SK-N-SH (cell line): ENCODE measurements around the gene ARRDC3. TPM values are rescaled to one million over a fixed set of nuclear protein-coding genes. Genes with fewer than 3 reads are reported as not detected.
"Not testable (repeated sequence)": the region's sequence is repeated elsewhere in the genome, so short reads cannot be mapped to it uniquely, and the experiment has no call there.

Source experiments
- CTCF ChIA-PET: fragments of 300-600, 350-600 bp; formaldehyde crosslinking; extraction: SDS; loops from one replicate; lab custom pipeline; 2021; lab: Yijun Ruan, JAX
- POLR2A ChIA-PET: fragments of 350-600 bp; sonication (Branson Sonifier 250); formaldehyde crosslinking; extraction: SDS; loops from one replicate; lab custom pipeline; 2020; ENCODE audit warnings: antibody characterized with exemption, inconsistent platforms; lab: Yijun Ruan, JAX
- DNase-seq: peaks from one replicate; pipeline ENCODE4 v3.0.0; 2012
- H2AFZ ChIP-seq: fragments of 200-600 bp; sonication (generic); 2 replicates; pipeline ENCODE4 v1.8.1; 2016; ENCODE audit warnings: antibody characterized with exemption, mild to moderate bottlenecking, low read depth
- H3F3A ChIP-seq: fragments of 200-600 bp; sonication (generic); replicated peaks from 2 replicates; pipeline ENCODE3; 2016; ENCODE audit warnings: antibody characterized with exemption, mild to moderate bottlenecking; ENCODE audit not compliant: insufficient read depth
- H3K27ac ChIP-seq, 2 experiments: fragments of 200-500 bp in 1 of 2; fragments of 200-600 bp in 1 of 2; sonication (Bioruptor generic) in 1 of 2; sonication (generic), shearing (Covaris generic) in 1 of 2; 2 replicates each; pipeline versions ENCODE4 v1.5.1 to v1.6.1; 2014 to 2016; ENCODE audit warnings: low read depth in 2 of 2, inconsistent platforms in 1 of 2, low read length in 1 of 2, mild to moderate bottlenecking in 1 of 2, mixed read lengths in 1 of 2
- H3K27me3 ChIP-seq: fragments of 200-600 bp; sonication (generic), shearing (Covaris generic); 2 replicates; pipeline ENCODE4 v1.6.1; 2016; ENCODE audit warnings: mixed run types; ENCODE audit not compliant: insufficient read depth
- H3K36me3 ChIP-seq, 2 experiments: fragments of 200-500 bp in 1 of 2; fragments of 200-600 bp in 1 of 2; sonication (Bioruptor generic) in 1 of 2; sonication (generic) in 1 of 2; replicated peaks in 1 of 2; 2 replicates each; pipeline versions ENCODE3 to v1.5.1; 2014 to 2016; ENCODE audit warnings: low read length in 1 of 2, mild to moderate bottlenecking in 1 of 2; ENCODE audit not compliant: insufficient read depth in 2 of 2, control insufficient read depth in 1 of 2
- H3K4me1 ChIP-seq, 2 experiments: fragments of 200-500 bp in 1 of 2; fragments of 200-600 bp in 1 of 2; sonication (Bioruptor generic) in 1 of 2; sonication (generic), shearing (Covaris generic) in 1 of 2; 2 replicates each; pipeline versions ENCODE4 v1.5.1 to v1.6.1; 2014 to 2016; ENCODE audit warnings: low read depth in 1 of 2, low read length in 1 of 2, mixed run types in 1 of 2; ENCODE audit not compliant: insufficient read depth in 2 of 2, control insufficient read depth in 1 of 2
- H3K4me2 ChIP-seq: fragments of 200-600 bp; sonication (generic), shearing (Covaris generic); 2 replicates; pipeline ENCODE4 v1.6.1; 2017; ENCODE audit warnings: mixed run types
- H3K4me3 ChIP-seq, 2 experiments: fragments of 200-500 bp in 1 of 2; fragments of 200-600 bp in 1 of 2; sonication (Bioruptor generic) in 1 of 2; sonication (generic), shearing (Covaris generic) in 1 of 2; 2 replicates each; pipeline versions ENCODE4 v1.5.1 to v1.8.1; 2014 to 2016; ENCODE audit warnings: low read depth in 2 of 2, inconsistent platforms in 1 of 2, low read length in 1 of 2, mild to moderate bottlenecking in 1 of 2, mixed read lengths in 1 of 2, moderate library complexity in 1 of 2
- H3K79me2 ChIP-seq: fragments of 200-600 bp; sonication (generic); 2 replicates; pipeline ENCODE4 v1.8.1; 2017; ENCODE audit warnings: mild to moderate bottlenecking; ENCODE audit not compliant: insufficient read depth
- H3K9ac ChIP-seq: fragments of 200-600 bp; sonication (generic); 2 replicates; pipeline ENCODE4 v1.6.1; 2017; ENCODE audit warnings: mixed run types
- H3K9me2 ChIP-seq: fragments of 200-600 bp; sonication (generic); 2 replicates; pipeline ENCODE4 v1.6.1; 2017; ENCODE audit warnings: mixed run types
- H3K9me3 ChIP-seq: fragments of 200-600 bp; sonication (generic); 2 replicates; pipeline ENCODE4 v1.6.1; 2017; ENCODE audit warnings: mixed run types, mild to moderate bottlenecking, moderate library complexity
- H4K20me1 ChIP-seq: fragments of 200-600 bp; sonication (generic); 2 replicates; pipeline ENCODE4 v1.6.1; 2017; ENCODE audit warnings: mild to moderate bottlenecking, mixed run types; ENCODE audit not compliant: insufficient read depth
- EP300 ChIP-seq, 2 experiments: IDR thresholded peaks; 2 replicates each; pipeline versions ENCODE4 v1.4.0 to v1.6.1; 2012; ENCODE audit warnings: borderline replicate concordance in 1 of 2, low read depth in 1 of 2, low read length in 1 of 2
- EZH2phosphoT487 ChIP-seq: fragments of 200-600 bp; sonication (generic); IDR thresholded peaks from 2 replicates; pipeline ENCODE4 v1.6.1; 2017; ENCODE audit warnings: low read depth, mixed run types, mild to moderate bottlenecking, antibody characterized with exemption, moderate library complexity, borderline replicate concordance
- FOSL2 ChIP-seq: IDR thresholded peaks from 2 replicates; pipeline ENCODE4 v1.4.0; 2012; ENCODE audit warnings: low read depth, mild to moderate bottlenecking, moderate library complexity, borderline replicate concordance
- FOXJ3 ChIP-seq: sonication (generic); formaldehyde crosslinking; IDR thresholded peaks from 2 replicates; pipeline ENCODE4 v1.5.1; 2020; ENCODE audit warnings: mild to moderate bottlenecking, missing genetic modification reagents
- GABPA ChIP-seq: IDR thresholded peaks from 2 replicates; pipeline ENCODE4 v1.4.0; 2012; ENCODE audit warnings: low read depth, mild to moderate bottlenecking
- GATA2 ChIP-seq: sonication (generic); formaldehyde crosslinking; IDR thresholded peaks from 2 replicates; pipeline ENCODE4 v1.5.0; 2020; ENCODE audit warnings: mild to moderate bottlenecking, missing genetic modification reagents
- JUND ChIP-seq: IDR thresholded peaks from 2 replicates; pipeline ENCODE4 v1.4.0; 2012
- MEF2A ChIP-seq: IDR thresholded peaks from 2 replicates; pipeline ENCODE4 v1.4.0; 2012; ENCODE audit warnings: low read depth, borderline replicate concordance
- SMC3 ChIP-seq: IDR thresholded peaks from 2 replicates; pipeline ENCODE4 v1.6.1; 2012; ENCODE audit warnings: low read depth, low read length, improper control_type of control experiment
- YY1 ChIP-seq: IDR thresholded peaks from 2 replicates; pipeline ENCODE4 v1.4.0; 2012; ENCODE audit warnings: low read depth, mild to moderate bottlenecking
- WGBS: methylation state at CpG from one replicate; pipeline ENCODE4 v1.1.6; 2017; ENCODE audit warnings: low lambda C conversion rate; 5-methylcytosine and 5-hydroxymethylcytosine counted together
- polyA plus RNA-seq, 3 experiments: library from polyadenylated mRNA; depleted of rRNA; stranded (reverse); fragments of >200 nt; gene quantifications; 2 replicates each; pipeline ENCODE4 v1.2.3, GENCODE V29; 2012
- TF ChIP-seq, protein P1 (sequence below): fragments of 150-350 bp; IDR thresholded peaks from 2 replicates; pipeline ENCODE4 v1.6.1; 2016; ENCODE audit warnings: mild to moderate bottlenecking, low read depth, low read length
- TF ChIP-seq, protein P2 (sequence below): fragments of 150-350 bp; IDR thresholded peaks from 2 replicates; pipeline ENCODE4 v1.6.1; 2017; ENCODE audit warnings: antibody characterized with exemption, low read length, low read depth, borderline replicate concordance

ARRDC3 gene
- polyA plus RNA-seq, 1 of the 3 experiments (the other 2 are of a cell fraction) = 26.0 TPM

DNA sequence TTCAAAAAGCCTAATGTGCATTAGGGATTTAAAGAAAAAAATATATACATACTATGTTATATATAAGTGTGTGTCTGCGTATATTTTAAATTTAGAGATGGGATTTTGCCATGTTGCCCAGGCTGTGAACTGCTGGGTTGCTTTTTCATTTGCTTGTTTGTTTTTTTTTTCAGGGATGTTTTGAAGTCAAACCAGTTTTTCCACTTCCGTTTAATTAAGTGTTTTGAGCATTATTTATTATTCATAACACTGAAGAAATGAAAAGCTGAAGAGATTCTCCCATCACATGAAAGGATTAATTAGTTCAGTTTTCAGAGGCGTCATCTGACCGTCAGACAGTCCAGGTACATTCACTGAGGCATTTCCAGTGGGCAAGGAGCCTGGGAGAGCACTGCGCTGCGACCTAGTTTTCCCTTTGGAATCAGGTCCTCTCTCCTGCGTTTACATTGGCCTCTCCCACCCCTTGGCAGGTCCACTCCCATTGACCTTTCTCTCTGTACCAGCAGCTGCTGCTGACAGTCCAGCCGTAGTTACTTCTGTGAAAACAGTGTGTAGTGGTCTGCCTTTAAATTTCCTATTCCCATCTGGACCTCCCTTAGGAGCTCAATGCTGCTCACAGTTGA is 26.0 kb downstream of the ARRDC3 start:
- Histone ChIP-seq H3K36me3 (no peaks in the 10 kb centered on the region), H3K4me2 (no peak overlapping the region), H3K4me1 (peaks cover 0 to 17% of the 10 kb centered on the region in 2 experiments; a peak in 1 of 4 replicates), H3K27me3 (no peaks in the 10 kb centered on the region), H3K9me2 (no peaks in the 10 kb centered on the region), H4K20me1 (no peaks in the 10 kb centered on the region), H3K79me2 (no peaks in the 10 kb centered on the region)
- CTCF ChIA-PET = no interaction called here
- DNase-seq = no peak
- POLR2A ChIA-PET = interaction anchor here (1.3 kb wide), 2 partner anchors 24 to 26 kb away, joined by 3 to 6 read pairs; partner anchors contain the start of gene ARRDC3
- no peak for TF ChIP-seq MEF2A
- no peak for TF ChIP-seq YY1
- TF ChIP-seq, protein P1, sequence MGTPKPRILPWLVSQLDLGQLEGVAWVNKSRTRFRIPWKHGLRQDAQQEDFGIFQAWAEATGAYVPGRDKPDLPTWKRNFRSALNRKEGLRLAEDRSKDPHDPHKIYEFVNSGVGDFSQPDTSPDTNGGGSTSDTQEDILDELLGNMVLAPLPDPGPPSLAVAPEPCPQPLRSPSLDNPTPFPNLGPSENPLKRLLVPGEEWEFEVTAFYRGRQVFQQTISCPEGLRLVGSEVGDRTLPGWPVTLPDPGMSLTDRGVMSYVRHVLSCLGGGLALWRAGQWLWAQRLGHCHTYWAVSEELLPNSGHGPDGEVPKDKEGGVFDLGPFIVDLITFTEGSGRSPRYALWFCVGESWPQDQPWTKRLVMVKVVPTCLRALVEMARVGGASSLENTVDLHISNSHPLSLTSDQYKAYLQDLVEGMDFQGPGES = no peak
- no peak for TF ChIP-seq FOXJ3
- TF ChIP-seq EZH2phosphoT487 = no peak
- TF ChIP-seq, protein P2, sequence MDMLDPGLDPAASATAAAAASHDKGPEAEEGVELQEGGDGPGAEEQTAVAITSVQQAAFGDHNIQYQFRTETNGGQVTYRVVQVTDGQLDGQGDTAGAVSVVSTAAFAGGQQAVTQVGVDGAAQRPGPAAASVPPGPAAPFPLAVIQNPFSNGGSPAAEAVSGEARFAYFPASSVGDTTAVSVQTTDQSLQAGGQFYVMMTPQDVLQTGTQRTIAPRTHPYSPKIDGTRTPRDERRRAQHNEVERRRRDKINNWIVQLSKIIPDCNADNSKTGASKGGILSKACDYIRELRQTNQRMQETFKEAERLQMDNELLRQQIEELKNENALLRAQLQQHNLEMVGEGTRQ = no peak
- no peak for TF ChIP-seq GATA2 (CRISPR knock-in tag)
- no peak for TF ChIP-seq SMC3
- no peak for TF ChIP-seq EP300 (IDR thresholded peaks at IDR 0.05; ENCODE audit: borderline replicate concordance in 1 of 2, low read depth in 1 of 2, low read length in 1 of 2)
- TF ChIP-seq FOSL2 = no peak
- TF ChIP-seq GABPA = no peak
- no peak for TF ChIP-seq JUND
- TF ChIP-seq, all 33 proteins: peak for 0
- Histone ChIP-seq H3F3A (no peaks in the 10 kb centered on the region), H3K27ac (no peak overlapping the region), H3K9ac (no peak overlapping the region), H3K9me3 (no peaks in the 10 kb centered on the region), H2AFZ (no peak overlapping the region), H3K4me3 (no peak overlapping the region)
- WGBS = 88% methylated on average over 8 of the region's 8 CpGs

DNA sequence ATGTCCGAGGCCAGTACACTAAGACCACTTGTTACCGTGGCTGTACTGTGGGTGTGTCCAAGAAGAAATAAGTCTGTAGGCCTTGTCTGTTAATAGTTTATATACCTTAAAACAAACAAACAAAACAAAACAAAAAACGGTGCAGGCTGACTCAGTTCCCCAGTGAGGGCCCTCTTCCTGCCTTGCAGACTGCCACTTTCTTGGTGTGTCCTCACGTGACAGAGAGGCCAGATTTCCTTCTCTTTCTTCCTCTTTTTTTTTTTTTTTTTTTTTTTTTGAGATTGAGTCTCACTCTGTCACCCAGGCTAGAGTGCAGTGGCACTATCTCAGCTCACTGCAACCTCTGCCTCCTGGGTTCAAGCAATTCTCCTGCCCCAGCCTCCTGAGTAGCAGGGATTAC is 28.2 kb downstream of the ARRDC3 start:
- Histone ChIP-seq H3K4me1 (peaks cover 0 to 29% of the 10 kb centered on the region in 2 experiments; a peak in 1 of 4 replicates), H3K27ac (peak overlapping the region in 1 of 2 experiments; percentile 97; a peak in 1 of 4 replicates)
- 92% methylated on average over 4 of the region's 4 CpGs for WGBS
- H3F3A ChIP-seq, DNase-seq, POLR2A ChIA-PET, H3K9ac ChIP-seq, H3K9me3 ChIP-seq, H3K4me3 ChIP-seq, H3K4me2 ChIP-seq, H3K36me3 ChIP-seq, H3K79me2 ChIP-seq, H4K20me1 ChIP-seq, H3K27me3 ChIP-seq, H3K9me2 ChIP-seq, H2AFZ ChIP-seq: not testable (repeated sequence)
- CTCF ChIA-PET = interaction anchor here (0.6 to 1.1 kb wide), 2 partner anchors 254 to 423 kb away, joined by 3 to 4 read pairs; no protein-coding TSS in a partner anchor
